ENCODE results near the gene NTMT1. TPM values are rescaled to one million over a fixed set of nuclear protein-coding genes. Genes with fewer than 3 reads are reported as not detected.
"Not testable (repeated sequence)": the region's sequence is repeated elsewhere in the genome, so short reads cannot be mapped to it uniquely, and the experiment has no call there.

NTMT1 gene
- total RNA-seq, 1 experiment from 2014 or later = 39.2 TPM

- DNase-seq (ENCODE audit: low read depth) = no peak
Measured at GRCh38 chr9:129654554-129655040, 28.6 kb downstream of the NTMT1 start.

DNA sequence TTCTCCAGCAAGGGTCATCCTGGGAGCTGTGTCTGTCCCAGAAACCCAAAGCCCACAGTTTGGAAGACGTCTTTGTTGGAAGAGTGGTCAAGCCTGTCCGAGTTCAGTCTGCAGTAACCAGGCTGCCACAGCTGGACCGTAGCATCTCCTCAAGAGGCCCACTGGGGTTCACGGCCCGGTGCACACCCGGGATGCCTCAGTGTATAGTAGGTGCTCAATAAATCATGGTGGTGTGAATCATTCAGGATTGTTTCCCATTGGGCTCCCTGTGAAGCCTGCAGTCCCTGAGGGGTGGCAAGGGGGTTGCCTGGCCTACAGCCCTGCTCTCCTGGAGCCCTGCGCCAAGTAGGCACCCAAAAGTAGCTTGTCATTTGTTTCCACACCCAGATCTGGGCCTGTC lies 29.2 kb downstream of the NTMT1 start:
- no peak for DNase-seq (ENCODE audit: low read depth)

DNA sequence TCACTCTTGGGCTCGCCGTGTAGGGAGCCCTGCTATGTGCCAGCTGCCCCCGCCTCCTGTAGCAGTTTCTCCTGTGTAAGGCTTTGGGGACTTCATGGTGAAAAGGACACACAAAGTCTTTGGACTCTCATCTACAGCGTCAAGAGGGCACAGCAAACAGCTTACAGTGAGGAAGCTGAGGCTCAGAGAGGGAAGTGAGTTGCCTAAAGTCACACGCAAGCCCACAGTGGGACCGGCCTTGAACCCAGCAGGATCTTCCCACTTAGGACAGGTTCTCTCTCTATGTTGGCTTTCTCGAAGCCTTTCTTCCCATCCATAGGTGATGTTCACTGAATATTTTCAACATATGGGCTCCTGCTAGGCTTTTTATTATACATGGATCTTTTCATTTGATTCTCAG lies 29.7 kb downstream of the NTMT1 start:
- no peak for DNase-seq (ENCODE audit: low read depth)

DNA sequence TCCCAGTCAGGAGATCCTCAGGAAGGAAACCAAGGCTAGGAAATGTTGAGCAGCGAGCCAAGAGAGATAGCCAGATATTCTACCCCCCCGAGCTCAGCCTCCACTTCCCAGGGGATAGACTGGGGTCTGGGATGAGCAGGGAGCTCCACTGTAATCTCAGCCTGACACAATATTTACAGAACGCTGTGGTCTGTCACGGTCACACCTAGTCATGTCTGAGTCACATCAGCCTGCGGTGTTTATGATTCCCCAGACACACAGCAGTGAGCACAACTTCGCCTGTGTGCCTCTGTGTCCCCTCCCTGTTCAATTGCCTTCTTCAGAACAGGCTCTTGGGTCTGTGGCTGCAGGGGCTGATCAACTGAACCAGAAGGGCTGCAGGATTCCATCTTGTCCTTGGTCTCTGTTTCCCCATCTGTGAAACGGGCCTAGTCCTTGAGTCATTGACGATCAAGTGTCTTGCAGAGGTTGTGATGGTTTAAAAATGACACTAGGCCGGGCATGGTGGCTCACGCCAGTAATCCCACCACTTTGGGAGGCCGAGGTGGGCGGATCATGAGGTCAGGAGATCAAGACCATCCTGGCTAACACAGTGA lies 30.9 kb downstream of the NTMT1 start:
- DNase-seq (ENCODE audit: low read depth) = peak; percentile 74

DNA sequence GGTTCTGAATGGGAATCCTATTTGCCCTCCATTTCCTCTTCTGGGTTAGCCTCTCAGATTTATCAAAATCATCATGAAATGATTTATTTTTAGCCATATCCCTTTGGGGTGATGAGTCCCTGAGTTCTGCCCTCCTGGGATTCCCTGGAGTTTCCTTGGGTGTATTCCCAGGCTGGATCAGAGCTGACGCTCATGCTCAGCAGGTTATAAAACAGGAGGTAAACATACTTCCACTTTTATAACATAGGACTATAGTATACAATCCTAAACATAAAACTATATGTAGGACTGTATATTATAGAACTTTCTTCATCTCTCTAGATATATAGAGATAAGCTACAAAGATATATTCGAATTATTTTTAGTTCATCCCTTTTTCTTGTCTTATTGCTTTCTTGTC lies 35.1 kb downstream of the NTMT1 start:
- DNase-seq (ENCODE audit: low read depth) = no peak

GRCh38 chr9:129662239-129662638 lies 36.3 kb downstream of the NTMT1 start:
- not testable (repeated sequence) for DNase-seq (ENCODE audit: low read depth)

- DNase-seq (ENCODE audit: low read depth) = no peak
Measured at GRCh38 chr9:129664746-129665388, 38.9 kb downstream of the NTMT1 start.

GRCh38 chr9:129665389-129665775 lies 39.4 kb downstream of the NTMT1 start, which contains the start of gene PRRX2:
Gene PRRX2, plus strand, starts transcription at chr9:129665647. Its CDS starts 221 bp downstream, at chr9:129665868.
- DNase-seq (ENCODE audit: low read depth) = no peak

DNA sequence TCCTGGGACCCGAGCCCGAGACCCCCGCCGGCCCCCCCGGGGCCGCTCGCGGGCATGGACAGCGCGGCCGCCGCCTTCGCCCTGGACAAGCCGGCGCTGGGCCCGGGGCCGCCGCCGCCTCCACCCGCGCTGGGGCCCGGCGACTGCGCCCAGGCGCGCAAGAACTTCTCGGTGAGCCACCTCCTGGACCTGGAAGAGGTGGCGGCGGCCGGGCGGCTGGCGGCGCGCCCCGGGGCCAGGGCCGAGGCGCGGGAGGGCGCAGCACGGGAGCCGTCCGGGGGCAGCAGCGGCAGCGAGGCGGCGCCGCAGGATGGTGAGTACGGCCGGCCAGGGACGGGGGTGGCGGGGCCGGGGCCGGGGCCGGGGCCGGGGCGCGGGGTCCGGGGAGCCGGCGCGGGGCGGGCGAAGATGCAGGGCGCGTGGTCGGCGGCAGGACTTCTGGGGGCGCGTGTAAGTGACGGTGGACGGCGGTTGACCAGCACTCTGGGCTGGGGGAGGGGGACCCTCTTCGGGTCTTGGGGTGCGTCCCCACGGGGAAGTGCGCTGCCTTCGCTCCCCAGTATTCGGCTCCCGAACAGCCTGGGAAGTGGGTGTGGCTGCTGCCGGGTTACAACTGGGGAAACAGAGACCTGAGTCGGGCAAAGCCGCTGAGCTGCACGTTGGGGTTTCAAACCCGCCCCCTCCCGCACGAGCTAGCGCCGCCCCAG lies 40.0 kb downstream of the NTMT1 start:
- no peak for DNase-seq (ENCODE audit: low read depth)

DNA sequence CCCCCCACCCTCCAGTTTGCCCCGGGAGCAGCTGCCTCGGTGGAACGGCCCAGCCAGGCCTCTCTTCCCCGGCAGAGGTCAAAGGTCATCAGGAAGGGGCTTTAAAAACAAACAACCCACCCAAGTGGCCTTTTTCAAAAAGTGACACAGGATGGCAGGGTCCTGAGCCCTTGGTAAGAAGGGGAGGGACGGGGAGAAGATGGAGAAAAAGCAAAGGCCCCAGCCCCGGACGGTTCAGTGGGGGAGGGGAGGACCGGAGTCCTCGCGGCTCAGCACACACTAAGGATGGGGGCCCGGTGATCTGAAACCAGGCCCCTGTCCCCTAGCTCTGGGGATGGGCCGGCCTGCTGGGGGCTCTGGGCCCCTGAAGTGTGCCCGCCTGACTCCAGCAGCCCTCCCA lies 40.6 kb downstream of the NTMT1 start:
- DNase-seq (ENCODE audit: low read depth) = no peak

DNA sequence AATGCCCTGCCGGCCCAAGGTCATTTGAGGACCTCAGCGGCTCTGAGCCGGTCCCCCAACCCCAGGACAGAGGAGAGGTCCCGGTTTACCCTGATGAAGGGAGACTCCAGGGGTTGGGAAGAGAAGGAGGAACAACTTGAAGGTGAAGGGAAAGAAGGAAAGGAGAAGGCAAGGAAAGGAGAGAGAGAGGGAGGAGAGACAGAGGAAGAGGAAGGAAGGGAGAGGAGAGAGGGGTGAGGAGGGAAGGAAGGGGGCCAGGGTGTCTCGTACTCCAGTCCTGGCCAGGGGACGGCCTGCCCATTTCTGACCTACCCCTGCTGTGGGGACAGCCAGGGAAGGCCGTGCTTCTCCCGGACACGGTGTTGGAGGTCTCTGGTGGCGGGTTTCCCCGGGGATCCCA lies 41.4 kb downstream of the NTMT1 start:
- no peak for DNase-seq (ENCODE audit: low read depth)

- no peak for DNase-seq (ENCODE audit: low read depth)
Measured at GRCh38 chr9:129667850-129668249, 41.9 kb downstream of the NTMT1 start.

- peak; percentile 23 for DNase-seq (ENCODE audit: low read depth)
Measured at GRCh38 chr9:129669141-129669718, 43.3 kb downstream of the NTMT1 start.

- DNase-seq (ENCODE audit: low read depth) = no peak
Measured at GRCh38 chr9:129669946-129670345, 44.0 kb downstream of the NTMT1 start.

DNA sequence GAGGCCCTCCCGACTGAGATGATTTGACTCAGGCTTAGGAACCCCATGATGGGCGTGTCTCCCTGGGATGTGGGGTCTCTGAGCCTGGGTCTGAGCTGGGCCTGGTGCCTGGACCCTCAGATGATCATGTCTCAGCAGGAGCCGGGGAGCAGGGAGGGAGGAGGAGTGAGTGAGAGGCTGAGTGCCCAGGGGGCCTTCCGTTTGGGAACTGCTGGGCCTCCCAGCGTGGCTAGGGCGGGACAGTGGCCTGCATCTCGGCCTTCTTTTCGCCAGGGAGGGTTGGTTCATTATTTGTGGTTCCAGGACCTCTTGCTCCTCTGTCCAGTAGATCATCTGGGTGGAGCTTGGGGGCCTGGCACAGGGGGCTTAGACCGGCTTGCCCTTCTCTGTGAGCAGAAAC lies 45.1 kb downstream of the NTMT1 start:
- DNase-seq (ENCODE audit: low read depth) = no peak

GRCh38 chr9:129671519-129671918 lies 45.6 kb downstream of the NTMT1 start:
- no peak for DNase-seq (ENCODE audit: low read depth)

- DNase-seq (ENCODE audit: low read depth) = no peak
Measured at GRCh38 chr9:129672702-129673101, 46.7 kb downstream of the NTMT1 start.

- no peak for DNase-seq (ENCODE audit: low read depth)
Measured at GRCh38 chr9:129673602-129674001, 47.6 kb downstream of the NTMT1 start.

DNA sequence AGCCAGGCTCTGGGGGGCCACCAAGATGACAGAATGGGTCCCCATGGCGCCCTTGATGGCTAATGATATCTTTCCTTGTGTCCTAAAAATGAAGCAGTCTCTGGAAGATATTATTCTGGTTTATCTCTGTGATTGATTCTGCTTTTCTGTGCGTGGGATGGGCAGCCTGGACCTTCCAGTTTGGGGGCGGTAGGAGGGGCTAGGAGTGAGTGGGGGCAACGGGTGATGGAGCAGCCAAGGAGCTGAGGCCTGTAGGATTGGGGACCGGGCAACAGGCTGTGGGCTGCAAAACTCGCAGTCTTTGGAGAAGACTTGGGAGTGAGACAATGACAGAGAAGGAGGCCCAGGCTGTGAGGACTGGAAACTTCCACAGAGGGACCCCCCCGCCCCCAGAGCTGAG lies 48.3 kb downstream of the NTMT1 start:
- DNase-seq (ENCODE audit: low read depth) = no peak

- no peak for DNase-seq (ENCODE audit: low read depth)
Measured at GRCh38 chr9:129675620-129676019, 49.7 kb downstream of the NTMT1 start.

DNA sequence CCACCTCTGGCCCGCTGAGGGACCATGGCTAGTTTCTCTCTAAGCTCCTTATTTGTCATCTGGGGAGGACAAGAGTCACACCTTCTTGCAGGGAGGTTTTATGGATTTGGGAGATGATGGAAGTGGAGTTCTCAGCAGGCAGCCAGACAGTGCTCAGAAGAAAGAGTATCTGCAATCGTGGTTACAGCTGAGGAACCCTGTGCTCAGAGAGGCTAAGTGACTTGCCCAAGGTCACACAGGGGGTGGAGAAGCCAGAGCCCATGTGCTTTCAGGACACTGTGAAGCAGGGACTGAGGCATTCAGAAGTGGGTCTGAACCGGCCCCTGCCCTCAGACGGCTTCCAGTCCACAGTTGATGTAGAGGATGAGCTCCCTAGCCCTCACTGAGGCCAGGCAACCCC lies 50.3 kb downstream of the NTMT1 start:
- no peak for DNase-seq (ENCODE audit: low read depth)

GRCh38 chr9:129676975-129677374 lies 51.0 kb downstream of the NTMT1 start:
- no peak for DNase-seq (ENCODE audit: low read depth)

GRCh38 chr9:129677456-129677855 lies 51.5 kb downstream of the NTMT1 start:
- DNase-seq (ENCODE audit: low read depth) = no peak

All from RPMI7951 (cell line).